ENCODE data around the gene TIMM44.

DNA sequence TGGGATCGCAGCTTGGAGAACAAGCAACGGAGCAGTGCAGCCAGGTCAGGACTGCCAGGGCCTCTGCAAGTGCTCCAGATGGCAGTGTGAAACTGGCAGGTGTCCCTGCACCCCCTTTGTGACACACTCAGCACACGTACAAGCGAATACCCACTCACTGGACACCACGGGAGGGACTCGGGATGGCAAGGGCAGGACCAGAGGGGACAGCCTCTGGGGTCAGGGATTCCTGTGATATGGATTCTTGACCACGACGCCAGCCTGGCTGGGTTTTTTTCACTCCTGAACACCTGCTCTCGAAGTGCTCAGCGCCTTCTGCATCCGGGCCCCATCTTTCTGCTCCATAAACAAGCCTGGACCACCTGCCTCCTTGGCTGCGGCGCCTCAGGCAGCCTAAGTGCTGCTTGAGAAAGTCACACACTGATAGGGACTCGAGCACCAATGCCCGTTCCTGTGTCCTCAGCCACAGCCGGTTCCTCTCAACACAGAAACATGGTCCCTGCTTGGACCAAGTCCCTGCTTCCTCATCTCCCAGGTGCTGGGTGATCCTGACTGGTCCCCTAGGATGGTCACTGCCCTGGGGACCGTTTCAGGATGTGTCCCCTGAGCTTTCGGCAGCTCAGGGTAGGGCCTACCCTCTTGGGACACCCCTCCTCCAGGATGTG is 40.0 kb upstream of the TIMM44 start:
- TF ChIP-seq POLR2AphosphoS5 (IDR thresholded peaks at IDR 0.05), result no peak
- TF ChIP-seq, protein P1, sequence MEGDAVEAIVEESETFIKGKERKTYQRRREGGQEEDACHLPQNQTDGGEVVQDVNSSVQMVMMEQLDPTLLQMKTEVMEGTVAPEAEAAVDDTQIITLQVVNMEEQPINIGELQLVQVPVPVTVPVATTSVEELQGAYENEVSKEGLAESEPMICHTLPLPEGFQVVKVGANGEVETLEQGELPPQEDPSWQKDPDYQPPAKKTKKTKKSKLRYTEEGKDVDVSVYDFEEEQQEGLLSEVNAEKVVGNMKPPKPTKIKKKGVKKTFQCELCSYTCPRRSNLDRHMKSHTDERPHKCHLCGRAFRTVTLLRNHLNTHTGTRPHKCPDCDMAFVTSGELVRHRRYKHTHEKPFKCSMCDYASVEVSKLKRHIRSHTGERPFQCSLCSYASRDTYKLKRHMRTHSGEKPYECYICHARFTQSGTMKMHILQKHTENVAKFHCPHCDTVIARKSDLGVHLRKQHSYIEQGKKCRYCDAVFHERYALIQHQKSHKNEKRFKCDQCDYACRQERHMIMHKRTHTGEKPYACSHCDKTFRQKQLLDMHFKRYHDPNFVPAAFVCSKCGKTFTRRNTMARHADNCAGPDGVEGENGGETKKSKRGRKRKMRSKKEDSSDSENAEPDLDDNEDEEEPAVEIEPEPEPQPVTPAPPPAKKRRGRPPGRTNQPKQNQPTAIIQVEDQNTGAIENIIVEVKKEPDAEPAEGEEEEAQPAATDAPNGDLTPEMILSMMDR (IDR thresholded peaks at IDR 0.05 in 8 of 11, conservative IDR thresholded peaks at IDR 0.05 in 3 of 11), result no peak
